ENCODE measurements around the gene NKX2-8.

DNA sequence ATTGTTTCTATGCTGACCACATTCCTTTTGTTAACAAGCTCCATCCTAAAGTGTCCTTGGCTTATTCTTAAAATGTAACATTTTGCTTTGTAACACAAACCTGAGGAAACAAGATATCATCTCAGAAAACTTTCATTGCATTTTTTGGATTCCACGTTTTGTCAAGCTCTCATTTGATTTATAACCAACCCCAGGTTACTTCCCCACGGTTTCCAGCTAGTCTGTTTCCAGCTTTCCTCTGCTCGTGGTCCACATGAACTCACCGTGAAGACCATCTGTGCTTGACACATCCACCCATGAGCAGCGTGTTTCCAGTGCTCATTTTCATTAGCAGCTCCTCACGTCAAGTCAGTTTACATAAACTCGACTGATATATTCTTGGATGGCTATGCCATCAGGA is 6.4 kb upstream of the NKX2-8 start:
- TF ChIP-seq, protein P1, sequence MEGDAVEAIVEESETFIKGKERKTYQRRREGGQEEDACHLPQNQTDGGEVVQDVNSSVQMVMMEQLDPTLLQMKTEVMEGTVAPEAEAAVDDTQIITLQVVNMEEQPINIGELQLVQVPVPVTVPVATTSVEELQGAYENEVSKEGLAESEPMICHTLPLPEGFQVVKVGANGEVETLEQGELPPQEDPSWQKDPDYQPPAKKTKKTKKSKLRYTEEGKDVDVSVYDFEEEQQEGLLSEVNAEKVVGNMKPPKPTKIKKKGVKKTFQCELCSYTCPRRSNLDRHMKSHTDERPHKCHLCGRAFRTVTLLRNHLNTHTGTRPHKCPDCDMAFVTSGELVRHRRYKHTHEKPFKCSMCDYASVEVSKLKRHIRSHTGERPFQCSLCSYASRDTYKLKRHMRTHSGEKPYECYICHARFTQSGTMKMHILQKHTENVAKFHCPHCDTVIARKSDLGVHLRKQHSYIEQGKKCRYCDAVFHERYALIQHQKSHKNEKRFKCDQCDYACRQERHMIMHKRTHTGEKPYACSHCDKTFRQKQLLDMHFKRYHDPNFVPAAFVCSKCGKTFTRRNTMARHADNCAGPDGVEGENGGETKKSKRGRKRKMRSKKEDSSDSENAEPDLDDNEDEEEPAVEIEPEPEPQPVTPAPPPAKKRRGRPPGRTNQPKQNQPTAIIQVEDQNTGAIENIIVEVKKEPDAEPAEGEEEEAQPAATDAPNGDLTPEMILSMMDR (conservative IDR thresholded peaks at IDR 0.05): no peak
- no peak for TF ChIP-seq ZFX (IDR thresholded peaks at IDR 0.05)

Measured in C4-2B (cell line).